ENCODE measurements around the gene TENT5A.
"Not testable (repeated sequence)": the region's sequence is repeated elsewhere in the genome, so short reads cannot be mapped to it uniquely, and the experiment has no call there.

TENT5A gene

DNA sequence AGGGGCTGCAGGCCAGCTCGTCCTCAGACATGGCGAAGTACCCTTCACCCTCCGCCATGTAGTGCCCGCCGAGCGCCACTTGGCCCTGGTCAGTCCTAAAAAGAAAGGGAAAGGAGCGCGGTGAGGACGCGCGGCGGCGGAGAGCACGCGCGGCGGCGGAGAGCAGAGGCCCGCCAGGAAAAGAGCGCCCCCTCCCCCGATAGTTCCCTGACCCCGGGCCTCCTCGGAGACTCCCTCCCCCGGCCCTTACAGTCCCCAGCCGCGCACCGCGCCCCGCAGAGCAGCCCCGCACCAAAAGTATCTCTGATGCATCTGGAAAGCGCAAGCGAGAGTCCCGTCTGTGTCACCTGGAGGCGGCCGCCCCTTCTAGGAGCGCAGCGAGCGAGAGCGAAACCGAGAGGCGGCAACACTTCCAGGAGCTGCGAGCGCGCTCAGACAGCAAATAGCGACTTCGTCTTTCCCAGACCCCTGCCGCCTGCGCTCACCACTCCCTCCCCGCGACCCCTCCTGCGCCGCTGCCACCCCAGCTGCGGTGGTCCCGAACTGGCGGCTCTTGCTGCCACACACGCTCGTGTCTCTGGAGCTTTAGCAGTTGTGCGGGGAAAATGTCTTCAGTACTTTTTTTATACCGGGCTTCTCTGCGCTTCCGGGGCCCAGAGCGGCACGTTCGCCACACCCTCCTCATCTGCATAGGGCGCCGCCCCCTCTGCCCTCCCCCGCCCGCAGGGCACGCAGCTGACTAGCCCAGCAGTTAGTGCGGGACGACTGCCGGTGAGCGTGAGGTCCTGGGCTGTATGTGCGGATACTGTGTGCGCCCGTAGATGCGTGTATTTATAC is at the start of gene TENT5A:
Gene TENT5A (minus strand): TSS at position 598 of the 837 bp plus-strand sequence. CDS start 540 bp downstream, at position 58.
- DNase-seq = peak; percentile 22

DNA sequence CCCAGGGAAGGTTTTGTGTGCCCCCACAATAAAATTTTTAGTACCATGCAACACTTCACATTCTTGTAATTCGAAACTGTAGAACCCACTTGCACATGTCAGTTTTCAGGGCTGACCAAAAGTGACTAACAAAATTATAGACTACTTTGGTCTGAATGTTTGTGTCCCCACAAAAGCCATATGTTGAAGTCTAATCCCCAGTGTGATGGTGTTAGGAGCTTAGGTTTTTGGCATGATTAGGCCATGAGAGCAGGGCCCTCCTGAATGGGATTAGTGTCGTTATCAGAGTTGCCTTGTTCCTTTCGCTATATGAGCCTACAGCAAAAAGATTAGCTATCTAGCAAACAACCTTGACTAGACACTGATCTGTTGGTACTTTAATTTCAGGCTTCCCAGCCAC is 49.0 kb upstream of the TENT5A start:
- no peak for DNase-seq

DNA sequence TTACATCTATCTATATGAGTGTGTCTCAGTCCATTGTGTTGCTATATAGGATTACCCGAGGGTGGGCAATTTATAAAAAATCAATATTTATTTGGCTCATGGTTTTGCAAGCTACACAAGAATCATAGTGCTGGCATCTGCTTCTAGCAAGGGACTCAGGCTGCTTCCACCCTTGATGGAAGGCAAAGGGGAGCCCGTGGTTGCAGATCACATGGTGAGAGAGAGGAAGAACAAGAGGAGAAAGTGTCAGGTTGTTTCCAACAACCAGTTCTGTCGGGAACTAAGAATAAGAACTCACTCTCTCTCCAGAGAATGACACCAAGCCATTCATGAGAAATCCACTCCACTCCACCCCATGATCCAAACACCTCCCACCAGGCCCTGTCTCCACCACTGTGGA is 48.2 kb upstream of the TENT5A start:
- no peak for DNase-seq

DNA sequence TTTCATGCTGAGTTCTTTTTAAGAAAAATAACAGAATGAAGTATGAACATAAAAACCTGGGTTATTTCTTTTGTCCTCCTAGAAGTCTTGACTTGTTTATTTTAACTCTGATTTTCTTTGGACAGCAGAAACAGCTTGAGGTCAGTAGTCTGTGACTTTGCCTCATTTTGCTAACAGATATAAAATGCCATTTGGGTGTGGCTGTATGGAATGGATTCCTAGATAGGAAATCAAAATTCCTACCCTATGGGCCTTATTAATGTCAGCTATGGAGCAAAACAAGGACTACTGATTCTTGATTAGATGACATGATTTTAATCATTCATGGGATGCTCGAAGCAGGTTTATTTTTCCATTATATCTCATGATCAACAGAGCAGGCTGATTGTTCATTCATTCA is 46.8 kb upstream of the TENT5A start:
- DNase-seq = no peak

DNA sequence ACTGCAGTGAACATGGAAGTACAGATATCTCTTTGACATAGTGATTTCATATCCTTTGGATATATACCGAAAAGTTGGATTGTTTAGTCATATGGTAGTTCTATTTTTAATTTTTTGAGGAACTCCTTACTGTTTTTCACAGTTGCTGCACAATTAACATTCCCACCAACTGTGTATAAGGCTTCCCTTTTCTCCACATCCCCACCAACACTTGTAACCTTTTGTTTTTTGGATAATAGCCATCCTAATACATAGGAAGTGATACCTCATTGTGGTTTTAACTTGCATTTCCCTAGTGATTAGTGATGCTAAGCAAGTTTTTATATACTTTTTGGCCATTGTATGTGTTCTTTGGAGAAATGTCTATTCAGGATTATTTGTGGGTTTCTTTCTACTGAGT is 45.1 kb upstream of the TENT5A start:
- DNase-seq = no peak

DNA sequence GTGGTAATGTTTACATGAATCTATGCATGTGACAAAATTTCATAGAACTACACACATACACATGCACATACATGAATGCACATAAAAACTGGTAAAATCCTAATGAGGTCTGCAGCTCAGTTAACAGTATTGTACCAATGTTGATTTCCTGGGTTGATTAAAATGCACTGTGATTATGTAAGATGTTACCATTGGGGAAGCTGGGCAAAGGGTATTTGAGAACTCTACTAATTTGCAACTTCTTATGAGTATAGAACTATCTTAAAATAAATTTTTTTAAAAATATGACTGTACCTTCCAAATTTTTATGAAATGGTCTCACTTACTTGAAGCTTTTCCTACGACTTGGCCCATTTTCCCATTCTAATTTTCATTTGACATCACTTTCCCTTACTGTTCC is 43.4 kb upstream of the TENT5A start:
- no peak for DNase-seq

DNA sequence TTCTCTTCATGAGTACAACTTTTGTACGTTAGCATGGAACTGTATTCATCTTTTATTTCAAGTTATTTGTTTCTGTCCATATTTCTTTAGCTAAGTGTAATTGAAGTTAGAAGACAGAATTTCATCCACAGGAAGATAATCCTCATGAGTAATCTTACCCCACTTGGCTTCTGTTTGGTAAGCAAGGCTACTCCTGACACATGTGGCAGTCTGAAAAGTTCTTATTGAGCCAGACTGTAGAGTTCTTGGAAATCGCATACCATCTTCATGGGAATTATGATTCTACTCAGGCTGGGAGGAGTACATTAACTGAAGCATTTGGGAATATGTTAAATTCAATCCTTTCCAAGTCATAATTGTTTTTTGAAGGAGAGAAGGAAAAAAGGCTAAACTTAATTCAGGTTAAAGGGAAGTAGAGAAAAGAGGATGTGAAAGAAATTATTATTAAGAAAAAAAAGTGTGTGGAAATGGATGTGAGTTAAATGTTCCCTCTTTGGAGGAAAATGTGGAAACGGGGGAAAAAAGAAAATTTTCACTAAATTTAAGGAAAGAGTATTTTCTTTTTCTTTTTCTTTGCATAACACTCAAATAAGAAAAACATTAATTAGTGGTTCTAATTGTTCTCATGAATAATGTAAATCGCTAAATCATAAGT is 41.5 kb upstream of the TENT5A start:
- no peak for DNase-seq

DNA sequence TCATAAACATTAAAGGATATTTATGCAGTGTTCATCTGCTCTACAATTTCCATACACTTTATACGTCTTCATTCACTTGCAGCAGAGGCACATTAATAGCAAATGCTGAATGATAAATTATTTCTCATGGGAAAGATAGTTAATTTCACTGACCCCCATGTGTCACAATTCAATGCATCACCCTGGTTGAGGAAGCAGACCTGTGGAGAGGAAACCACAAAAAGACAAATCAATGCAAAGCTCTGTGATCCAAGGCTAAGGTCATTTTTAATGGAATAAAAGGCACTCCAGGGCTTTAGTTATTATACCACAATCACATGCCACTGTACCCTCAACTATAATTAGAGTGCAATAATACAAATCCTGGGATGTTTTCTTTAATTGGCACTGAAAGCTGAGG is 40.3 kb upstream of the TENT5A start:
- DNase-seq = no peak

DNA sequence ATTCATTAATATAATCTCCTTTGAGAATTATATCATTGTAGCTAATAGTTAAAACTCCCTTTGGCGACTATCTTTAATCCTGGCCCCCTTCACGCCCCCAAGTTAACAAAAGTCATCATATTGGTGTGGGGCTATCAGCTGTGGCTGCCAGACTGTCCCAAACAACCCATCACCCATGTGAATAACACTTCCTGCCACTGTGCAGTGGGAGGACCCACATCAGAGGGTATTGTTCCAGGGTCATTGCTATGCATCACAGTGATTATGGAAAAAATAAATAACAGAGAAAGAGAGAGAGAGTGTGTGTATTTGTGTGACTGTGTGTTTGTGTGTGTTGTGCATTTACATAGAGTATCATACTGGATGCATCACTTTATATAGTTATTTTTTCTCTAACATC is 39.3 kb upstream of the TENT5A start:
- no peak for DNase-seq

DNA sequence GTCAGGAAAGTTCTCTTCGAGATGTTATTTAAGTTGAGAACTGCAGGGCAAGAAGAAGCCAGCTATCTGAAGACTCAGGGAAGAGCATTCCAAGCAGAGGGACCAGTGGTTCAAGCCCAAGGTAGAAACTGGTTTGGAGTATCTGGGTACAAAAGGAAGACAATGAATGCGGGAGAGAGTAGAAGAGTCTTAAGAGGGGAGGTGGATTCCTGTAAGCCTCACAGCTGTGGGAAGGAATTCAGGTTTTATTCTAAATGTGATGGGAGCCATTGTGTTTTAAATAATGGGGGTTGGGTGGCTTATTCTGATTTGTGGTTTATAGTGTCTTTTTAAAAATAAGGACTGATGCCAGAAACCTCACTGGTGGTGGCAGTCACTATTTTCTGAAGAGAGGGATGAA is 37.6 kb upstream of the TENT5A start:
- DNase-seq = no peak

DNA sequence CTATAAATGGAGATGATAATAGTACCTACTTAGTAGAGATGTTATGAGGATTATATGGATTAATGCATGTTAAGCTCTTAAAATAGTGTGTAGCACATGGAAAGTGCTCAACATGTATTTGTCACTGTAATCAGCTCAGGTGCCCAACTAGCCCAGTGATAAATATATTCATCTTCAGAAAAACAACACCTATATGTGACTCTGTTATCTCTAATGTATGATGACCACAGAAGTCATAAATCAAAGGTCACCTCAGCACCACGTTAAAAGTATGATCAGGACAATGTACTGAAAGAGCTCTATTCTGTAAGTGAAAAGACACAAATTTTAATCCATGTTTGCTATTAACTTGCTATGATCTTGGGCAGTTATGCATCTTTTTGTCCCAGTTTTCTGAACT is 36.8 kb upstream of the TENT5A start:
- no peak for DNase-seq

DNA sequence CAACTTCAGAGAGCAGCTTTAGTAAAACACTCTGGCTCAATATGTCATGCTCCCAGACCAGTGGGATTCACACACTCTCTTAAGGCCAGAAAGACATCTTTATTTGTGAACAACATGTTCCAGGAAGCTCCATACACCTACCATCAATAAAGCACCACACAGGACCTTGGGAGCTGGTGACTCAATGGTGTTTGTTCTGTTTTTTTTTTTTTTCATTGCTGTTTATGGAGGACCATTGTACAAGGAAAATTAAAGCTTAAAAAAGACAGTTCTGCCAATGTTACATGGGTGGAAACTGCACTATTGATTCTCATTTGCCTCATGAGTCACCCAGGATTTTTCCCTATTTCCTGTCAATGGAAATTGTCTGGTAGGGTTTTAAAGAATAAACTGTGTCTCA is 36.3 kb upstream of the TENT5A start:
- DNase-seq = no peak

DNA sequence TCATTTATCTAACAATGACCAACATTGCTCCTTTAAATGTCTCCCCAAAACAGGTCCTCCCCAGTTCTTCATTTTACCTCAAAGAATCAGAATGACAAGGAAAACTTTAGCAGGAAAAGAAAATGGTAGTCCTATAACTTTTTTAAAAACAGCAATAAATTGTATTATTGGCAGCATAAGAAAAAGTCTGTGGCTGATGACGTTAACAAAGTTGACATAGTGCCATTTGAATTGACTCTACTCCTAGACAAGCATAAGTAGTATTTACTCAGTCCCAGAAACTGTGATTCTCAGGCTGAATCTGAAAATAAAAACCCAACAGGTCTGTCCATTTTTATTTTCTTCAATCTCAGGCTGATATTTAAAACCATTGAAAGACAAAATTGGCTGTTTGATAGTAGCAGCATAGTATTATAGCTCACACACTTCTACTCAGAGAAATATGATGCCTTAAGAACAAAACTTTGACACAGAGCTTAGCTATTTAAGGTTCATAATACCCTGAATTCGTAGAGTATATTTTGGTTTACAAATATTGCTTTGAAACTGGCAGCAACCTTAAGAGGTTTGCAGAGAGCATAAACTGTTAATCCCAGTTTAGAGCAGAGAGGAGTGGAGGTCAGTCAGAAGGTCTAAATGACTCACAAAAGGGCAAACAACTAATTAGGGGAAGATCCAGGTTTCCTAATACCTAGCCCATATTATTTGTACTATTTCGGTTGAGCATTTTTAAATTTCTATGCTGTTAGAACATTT is 35.0 kb upstream of the TENT5A start:
- no peak for DNase-seq

DNA sequence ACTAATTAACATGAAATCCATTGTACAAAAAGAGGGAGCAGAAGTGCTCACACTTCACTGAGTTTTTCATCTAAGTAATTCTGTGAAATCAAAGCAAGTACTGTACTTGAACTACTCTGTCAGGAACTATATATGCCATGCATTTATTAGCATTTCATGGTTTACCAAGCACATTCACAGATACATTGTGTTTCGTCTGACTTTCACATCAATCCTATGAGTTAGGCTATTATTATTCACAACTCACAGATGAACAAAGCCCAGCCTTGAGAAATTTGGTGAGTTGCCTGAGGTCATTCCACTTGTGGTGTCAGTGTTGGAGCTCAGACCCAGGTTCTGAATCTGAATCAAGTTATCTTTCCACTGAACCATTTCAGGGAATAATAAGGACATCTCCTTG is 33.7 kb upstream of the TENT5A start:
- no peak for DNase-seq

DNA sequence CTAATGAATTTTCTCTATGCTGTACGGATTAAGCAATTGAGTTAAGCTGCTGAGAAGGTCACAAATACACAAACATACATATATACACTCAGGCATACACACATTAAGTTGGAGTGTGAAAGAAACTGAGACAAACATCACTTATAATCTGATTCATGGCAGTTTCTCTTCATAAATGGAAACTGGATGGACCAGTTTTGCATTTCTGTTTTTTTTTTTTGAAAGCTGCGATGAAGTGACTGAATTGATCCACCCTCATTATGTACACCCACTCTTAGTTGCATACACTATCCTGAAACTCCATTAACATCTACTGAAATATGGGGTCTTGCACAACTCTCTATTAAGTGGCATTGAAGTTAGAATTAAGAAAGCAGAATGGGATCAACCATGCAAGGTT is 32.9 kb upstream of the TENT5A start:
- no peak for DNase-seq

DNA sequence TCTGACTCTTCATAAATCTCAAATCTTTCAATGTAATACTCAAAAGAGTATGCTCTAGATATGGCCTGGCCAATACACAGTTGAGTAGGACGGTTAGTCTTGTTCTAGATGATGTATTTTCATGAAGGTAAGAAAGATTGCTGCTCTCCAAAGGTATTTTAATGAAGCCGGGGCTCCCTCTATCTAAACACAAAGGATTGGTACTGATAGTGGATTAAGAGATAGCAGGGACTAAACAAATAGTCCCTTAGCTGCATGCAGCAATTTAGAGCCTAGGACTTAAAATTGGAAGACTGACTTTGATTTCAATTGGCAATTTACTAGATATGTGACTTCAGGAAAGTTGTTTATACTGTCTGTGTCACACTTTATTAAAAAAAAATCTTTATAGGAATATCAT is 31.4 kb upstream of the TENT5A start:
- DNase-seq = no peak

DNA sequence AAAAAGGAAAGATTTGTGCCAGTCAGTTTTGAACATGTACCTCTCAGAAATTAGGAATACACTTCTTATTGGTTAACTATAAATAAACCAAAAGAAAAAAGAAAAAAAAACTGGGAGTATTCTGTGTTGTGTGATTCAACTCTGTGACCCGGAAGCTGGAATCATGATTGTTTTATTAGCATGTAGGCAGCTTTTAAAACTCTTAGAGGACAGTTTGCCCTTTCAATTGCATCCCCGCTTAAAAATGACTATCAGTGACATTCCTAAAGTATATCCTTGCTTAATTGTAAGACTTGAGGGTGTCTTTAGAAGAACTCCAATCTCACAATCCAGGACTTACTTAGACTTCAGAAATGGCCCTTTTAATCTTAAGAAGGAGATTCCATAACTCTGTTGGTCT is 29.1 kb upstream of the TENT5A start:
- no peak for DNase-seq

DNA sequence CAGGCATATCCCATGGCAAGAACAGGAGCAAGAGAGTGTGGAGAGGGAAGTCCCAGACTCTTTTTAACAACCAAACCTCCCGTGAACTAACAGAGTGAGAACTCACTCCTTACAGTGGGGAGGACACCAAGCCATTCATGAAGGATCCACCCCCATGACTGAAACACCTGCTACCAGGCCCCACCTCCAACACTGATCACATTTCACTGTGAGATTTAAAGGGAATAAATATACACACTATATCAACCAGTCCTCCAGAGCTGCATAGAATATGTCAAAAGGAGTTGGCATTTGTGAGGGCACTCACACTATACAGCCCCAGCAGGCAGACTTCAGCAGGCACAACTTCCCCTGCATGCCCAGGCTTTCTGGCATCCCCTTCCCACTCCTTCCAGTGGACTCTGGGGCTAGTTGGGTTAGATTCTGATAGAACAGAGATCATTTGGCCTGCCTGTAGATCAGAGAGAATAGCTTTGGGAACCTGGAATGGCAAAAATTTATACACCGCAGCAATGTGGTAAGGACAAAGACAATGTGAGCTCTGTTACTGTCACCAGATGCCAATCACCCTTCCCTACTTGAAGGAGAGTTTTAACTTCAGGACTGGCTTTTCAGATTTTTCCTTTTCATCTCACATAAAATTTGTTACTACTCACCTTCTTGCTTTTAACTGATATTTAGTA is 25.2 kb upstream of the TENT5A start:
- no peak for DNase-seq

DNA sequence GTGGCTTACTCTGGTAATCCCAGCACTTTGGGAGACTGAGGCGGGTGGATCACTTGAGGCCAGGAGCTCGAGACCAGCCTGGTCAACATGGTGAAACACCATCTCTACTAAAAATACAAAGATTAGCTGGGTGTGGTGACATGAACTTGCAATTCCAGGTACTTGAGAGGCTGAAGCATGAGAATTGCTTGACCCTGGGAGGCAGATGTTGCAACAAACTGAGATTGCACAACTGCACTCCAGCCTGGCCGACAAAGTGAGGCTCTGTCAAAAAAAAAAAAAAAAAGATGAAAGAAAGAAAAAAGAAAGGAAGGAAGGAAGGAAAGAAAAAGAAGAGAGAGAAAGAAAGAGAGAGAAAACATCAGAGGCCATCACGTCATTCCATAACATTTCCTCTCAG is 23.7 kb upstream of the TENT5A start:
- DNase-seq = not testable (repeated sequence)

DNA sequence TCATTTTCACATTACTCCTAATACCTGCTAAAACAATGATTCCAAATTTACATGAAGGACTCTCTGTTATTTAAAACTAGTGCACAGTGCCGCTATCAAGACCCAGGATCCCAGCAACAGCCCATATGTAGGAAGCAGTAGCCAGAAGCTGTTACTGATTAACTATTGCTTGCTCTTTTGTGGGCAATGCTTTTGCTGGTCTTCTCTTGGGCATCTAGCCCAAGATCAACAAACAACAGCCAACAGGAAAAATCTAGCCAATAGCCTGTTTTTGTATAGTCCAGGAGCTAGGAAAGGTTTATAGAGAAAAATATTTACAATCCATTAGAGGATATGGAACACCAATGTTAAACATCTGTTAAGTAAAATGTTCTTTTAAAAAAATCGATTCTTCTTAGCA is 22.1 kb upstream of the TENT5A start:
- DNase-seq = peak; percentile 74

DNA sequence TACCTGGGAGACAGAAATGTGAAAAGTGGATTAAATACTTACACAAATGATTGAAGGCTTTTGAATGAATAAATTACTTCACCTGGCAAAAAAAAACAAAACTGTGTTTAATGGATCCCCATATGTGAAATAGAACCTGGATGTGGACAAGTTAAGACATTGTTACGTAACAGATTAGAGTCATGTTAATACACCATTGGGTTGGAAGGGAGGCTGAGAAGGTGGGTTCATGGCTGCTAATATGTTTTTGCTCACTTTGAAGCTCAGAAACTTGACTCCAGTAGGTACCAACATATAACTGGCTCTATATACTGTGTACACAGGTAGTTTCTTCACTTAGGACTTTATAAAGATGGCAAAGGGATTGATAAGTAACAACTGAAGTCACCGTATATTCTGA is 21.4 kb upstream of the TENT5A start:
- DNase-seq = no peak

DNA sequence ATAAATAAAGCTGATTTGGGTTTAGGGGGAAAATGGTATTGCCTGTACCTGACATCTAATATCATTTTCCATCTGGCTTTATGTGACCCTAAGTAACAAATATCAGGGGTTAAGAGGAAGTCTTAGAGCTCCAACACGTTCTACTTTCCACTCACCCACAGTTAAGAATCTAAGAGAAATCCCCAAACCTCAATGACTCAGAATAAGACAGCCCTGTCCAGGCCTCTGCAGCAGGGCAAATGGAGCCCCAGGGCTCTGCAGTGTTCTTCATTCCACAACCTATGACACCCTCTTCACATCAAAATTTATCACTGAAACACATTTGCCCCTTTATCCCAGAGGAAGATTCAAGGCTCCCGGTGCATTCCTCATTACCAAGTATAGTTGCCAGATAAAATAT is 20.3 kb upstream of the TENT5A start:
- no peak for DNase-seq

DNA sequence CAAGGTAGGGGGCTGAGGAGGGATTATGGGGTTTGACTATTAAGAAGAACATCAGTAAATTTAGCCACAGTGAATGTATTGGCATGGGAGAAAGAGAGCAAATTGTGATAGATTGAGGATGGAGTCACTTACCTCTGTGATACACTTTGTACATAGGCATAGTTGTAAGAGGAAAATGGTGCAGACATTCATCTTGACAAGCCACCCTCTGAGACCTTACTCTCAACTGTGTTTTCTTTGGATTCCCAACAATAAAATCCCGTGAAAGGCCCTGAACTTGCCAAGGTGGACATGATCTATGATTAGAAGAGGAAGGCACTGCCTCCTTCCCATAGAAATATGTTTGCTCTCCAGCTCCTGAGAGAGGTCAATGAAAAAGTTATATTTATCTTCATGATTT is 18.6 kb upstream of the TENT5A start:
- DNase-seq = no peak

All from DMS79 (cell line).